Ectodermal cell (in vitro differentiated cells): ENCODE measurements around the gene TAS2R19. TPM values are rescaled to one million over a fixed set of nuclear protein-coding genes. Genes with fewer than 3 reads are reported as not detected.
"Not testable (repeated sequence)": the region's sequence is repeated elsewhere in the genome, so short reads cannot be mapped to it uniquely, and the experiment has no call there.

Experiments
- H3K27ac ChIP-seq: 2 replicates; pipeline ENCODE4 v1.7.0; 2013; ENCODE audit warnings: mild to moderate bottlenecking, low read depth, low read length; ENCODE audit not compliant: insufficient read depth, poor library complexity, severe bottlenecking
- H3K27me3 ChIP-seq: 2 replicates; pipeline ENCODE4 v1.7.0; 2013; ENCODE audit warnings: mild to moderate bottlenecking, low read length; ENCODE audit not compliant: insufficient read depth, control insufficient read depth, poor library complexity, severe bottlenecking
- H3K36me3 ChIP-seq: one replicate; pipeline ENCODE4 v1.7.0; 2013; ENCODE audit warnings: low read length; ENCODE audit not compliant: control insufficient read depth, insufficient read depth
- H3K4me1 ChIP-seq: one replicate; pipeline ENCODE4 v1.7.0; 2013; ENCODE audit warnings: low read length; ENCODE audit not compliant: control insufficient read depth, insufficient read depth
- H3K4me3 ChIP-seq: 2 replicates; pipeline ENCODE4 v1.7.0; 2013; ENCODE audit warnings: low read depth, low read length, control low read depth; ENCODE audit not compliant: insufficient read depth
- H3K9me3 ChIP-seq: 2 replicates; pipeline ENCODE4 v1.7.0; 2013; ENCODE audit warnings: mild to moderate bottlenecking, low read length, moderate library complexity; ENCODE audit not compliant: control insufficient read depth
- WGBS, 2 experiments: methylation state at CpG; one replicate each; pipeline ENCODE4 v1.1.7; 2013; ENCODE audit warnings: missing lambda C conversion rate in 2 of 2; 5-methylcytosine and 5-hydroxymethylcytosine counted together
- polyA plus RNA-seq, 4 experiments: library from polyadenylated mRNA; stranded (reverse); fragments of 50-300 nt; gene quantifications; one replicate each; pipeline ENCODE4 v1.2.3, GENCODE V29; 2013

Gene TAS2R19, protein sequence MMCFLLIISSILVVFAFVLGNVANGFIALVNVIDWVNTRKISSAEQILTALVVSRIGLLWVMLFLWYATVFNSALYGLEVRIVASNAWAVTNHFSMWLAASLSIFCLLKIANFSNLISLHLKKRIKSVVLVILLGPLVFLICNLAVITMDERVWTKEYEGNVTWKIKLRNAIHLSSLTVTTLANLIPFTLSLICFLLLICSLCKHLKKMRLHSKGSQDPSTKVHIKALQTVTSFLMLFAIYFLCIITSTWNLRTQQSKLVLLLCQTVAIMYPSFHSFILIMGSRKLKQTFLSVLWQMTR
- polyA plus RNA-seq (2013, experiment 1 of 4): 0.70 TPM
- polyA plus RNA-seq (2013, experiment 2 of 4): 1.7 TPM
- 0.27 TPM for polyA plus RNA-seq (2013, experiment 3 of 4)
- 0.85 TPM for polyA plus RNA-seq (2013, experiment 4 of 4)

DNA sequence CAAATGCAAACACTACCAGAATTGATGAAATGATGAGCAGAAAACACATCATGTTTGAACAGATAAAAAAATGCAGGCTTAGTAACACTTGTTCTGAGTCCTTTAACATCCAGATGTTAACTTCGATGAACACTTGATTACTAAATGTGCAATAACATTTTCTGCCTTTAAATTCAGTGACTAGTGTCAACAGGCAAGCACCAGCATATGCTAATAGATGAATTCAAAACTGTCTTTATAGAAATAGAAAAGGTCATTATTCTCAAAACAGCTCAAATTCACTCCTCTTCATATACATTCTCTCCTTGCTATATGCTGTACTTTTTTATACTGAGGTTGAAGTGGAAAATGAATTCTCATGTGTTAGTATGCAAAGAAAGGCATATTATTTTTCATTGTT lies at the start of gene TAS2R19:
TSS of gene TAS2R19 (minus strand) at position 101 of the 400 bp plus-strand sequence. CDS start at position 52, 49 bp downstream.
- 100% methylated on average over 1 of the region's 1 CpG for WGBS, 2 experiments
- H3K9me3 ChIP-seq: no peaks in the 10 kb centered on the region
- no peak within 1 kb of the TSS for H3K4me3 ChIP-seq
- H3K4me1 ChIP-seq: no peaks in the 10 kb centered on the region
- H3K27ac ChIP-seq: no peak within 1 kb of the TSS
- H3K27me3 ChIP-seq: no peaks in the 10 kb centered on the region
- no peaks in the 10 kb centered on the region for H3K36me3 ChIP-seq

DNA sequence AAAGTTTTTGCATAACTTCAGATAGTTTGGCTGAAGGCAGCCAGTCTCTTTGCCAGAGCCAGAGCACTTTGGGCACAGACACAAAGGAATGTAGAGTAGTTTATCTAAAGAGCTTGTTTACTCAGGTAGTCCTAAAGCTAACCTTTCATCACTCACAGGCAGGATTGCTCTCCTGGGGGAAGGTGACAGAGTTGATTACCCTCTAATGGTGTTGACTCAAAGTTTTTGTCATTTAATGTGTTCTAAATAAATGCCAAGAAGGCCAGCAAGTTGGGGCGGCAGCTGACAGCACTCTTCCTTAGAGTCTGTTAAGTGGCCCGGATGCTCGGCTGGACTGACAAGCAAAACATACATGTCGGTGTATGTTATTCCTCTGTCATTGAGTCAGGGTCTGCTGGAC lies 49.0 kb upstream of the TAS2R19 start:
- WGBS, 2 experiments: 45 to 50% methylated on average over 4 of the region's 4 CpGs

DNA sequence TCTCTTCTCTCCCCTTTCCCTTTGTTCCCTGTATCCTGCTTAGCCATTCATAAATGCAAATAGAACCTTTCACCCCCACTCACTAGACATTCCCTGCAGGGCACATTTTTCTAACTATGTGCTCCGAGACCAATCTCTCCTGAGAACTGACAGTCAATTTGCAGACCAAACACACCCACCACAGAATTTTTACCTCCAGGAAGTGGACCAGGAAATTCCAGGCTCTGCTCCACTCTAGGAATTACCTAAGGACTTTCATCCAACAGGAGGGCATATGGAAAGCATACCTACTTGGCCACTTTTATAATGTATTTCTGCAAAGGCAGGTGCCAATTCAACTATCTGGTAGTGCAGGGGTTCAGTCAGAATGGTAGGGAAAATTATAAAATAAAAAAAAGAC lies 48.6 kb upstream of the TAS2R19 start:
- WGBS, 2 experiments: 0% methylated on average over 1 of the region's 1 CpG
- H3K27me3 ChIP-seq: no peaks in the 10 kb centered on the region

More for the DNA sequence above, 49.0 kb upstream of the TAS2R19 start:
- Histone ChIP-seq H3K36me3 (no peaks in the 10 kb centered on the region), H3K27me3 (no peaks in the 10 kb centered on the region), H3K9me3 (no peaks in the 10 kb centered on the region), H3K27ac (no peak overlapping the region), H3K4me1 (no peaks in the 10 kb centered on the region), H3K4me3 (no peak overlapping the region)

DNA sequence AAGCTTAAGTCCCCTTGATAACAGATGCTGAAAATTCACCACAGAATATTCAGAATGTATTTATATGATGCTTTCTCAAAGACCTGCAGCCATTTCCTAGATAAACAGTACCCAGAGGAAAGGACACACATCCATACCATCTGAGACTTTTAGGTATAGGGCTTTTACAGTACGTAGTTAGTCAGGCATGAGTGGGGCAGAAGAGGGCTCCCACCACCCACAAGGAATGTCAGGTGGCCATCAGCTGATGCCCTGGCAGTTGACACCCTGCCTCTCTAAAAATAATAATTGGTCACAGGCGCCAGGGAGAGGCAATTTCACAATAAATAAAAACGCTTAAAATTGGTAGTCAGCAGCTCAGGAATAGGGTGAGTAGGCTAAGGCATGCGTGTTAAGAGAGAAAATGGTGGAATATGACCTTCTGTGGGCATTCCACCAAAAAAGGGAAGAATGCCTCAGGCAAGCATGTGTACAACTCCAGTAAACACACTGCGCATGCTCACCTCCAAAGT lies 47.5 kb upstream of the TAS2R19 start:
- WGBS, 2 experiments: 75% methylated on average over 4 to 5 of the region's 5 CpGs

More for the DNA sequence above, 48.6 kb upstream of the TAS2R19 start:
- Histone ChIP-seq H3K4me1 (no peaks in the 10 kb centered on the region), H3K9me3 (no peaks in the 10 kb centered on the region), H3K4me3 (no peak overlapping the region), H3K36me3 (no peaks in the 10 kb centered on the region), H3K27ac (no peak overlapping the region)

DNA sequence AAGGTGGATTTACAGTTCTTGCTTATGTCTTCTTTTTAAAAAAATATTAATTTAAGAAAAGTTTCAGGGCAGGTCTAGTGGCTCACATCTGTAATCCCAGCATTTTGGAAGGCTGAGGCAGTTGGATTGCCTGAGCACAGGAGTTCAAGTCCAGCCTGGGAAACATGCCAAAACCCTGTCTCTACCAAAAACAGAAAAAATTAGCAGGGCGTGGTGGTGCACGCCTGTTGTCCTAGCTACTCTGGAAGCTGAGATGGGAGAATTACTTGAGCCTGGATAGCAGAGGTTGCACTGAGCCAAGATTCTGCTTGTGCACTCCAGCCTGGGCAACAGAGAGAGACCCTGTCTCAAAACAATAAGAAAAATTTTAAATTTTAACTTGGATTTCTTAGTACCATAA lies 45.1 kb upstream of the TAS2R19 start:
- Histone ChIP-seq H3K4me1 (no peaks in the 10 kb centered on the region), H3K27ac (no peak overlapping the region), H3K9me3 (no peaks in the 10 kb centered on the region), H3K4me3 (no peak overlapping the region), H3K36me3 (no peaks in the 10 kb centered on the region), H3K27me3 (no peaks in the 10 kb centered on the region)
- 50 to 54% methylated on average over 2 of the region's 2 CpGs for WGBS, 2 experiments

More for the DNA sequence above, 47.5 kb upstream of the TAS2R19 start:
- no peak overlapping the region for H3K27ac ChIP-seq
- H3K9me3 ChIP-seq: no peaks in the 10 kb centered on the region
- H3K4me1 ChIP-seq: no peaks in the 10 kb centered on the region
- no peak overlapping the region for H3K4me3 ChIP-seq
- H3K36me3 ChIP-seq: no peaks in the 10 kb centered on the region
- no peaks in the 10 kb centered on the region for H3K27me3 ChIP-seq

DNA sequence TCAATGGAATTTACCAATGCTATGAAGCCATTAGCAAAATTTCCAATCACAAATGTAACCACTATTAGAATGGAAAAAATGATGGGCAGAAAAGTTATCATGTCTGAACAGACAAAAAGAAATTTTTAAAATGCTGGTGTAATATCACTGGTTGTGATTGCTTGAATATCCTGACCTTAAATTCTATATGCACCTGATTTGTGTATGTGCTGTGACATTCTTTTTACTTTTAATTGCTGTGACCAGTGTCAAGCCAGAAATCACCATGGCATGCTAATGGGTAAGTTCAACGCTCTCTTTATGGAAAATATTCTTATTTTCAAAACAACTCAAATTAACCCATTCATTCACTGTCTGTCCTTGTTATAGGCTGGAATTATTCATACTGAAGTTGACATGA lies 39.8 kb upstream of the TAS2R19 start, which contains the start of gene TAS2R46:
TSS of gene TAS2R46 (minus strand) at position 101 of the 400 bp plus-strand sequence. CDS start at position 101, 0 bp downstream.
- H3K27ac ChIP-seq, H3K36me3 ChIP-seq, H3K4me1 ChIP-seq, H3K9me3 ChIP-seq, H3K27me3 ChIP-seq, H3K4me3 ChIP-seq: not testable (repeated sequence)
- WGBS, 2 experiments: 100% methylated on average over 1 of the region's 1 CpG; no CpG with 5 or more reads in 1 of the 2 experiments

DNA sequence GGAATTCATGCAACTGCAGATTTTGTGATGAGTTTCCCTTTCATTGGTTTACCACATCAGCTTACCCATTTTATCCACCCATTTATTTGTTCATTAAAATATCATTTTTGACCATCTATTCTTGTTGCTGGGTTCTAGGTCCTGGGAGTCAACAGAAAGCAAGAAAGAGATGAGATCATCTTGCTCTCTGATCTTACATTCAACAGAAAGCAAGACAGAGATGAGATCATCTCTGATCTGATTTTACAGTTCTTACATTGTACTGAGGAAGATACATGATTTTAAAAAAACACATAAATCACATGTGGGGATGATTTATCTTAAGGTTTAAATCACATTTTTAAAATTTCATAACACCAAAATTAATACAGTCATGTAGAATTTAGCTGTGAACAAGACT lies 37.4 kb upstream of the TAS2R19 start:
- Histone ChIP-seq H3K4me3 (no peak overlapping the region), H3K36me3 (no peaks in the 10 kb centered on the region), H3K27ac (no peak overlapping the region), H3K4me1 (no peaks in the 10 kb centered on the region), H3K9me3 (no peaks in the 10 kb centered on the region), H3K27me3 (no peaks in the 10 kb centered on the region)

DNA sequence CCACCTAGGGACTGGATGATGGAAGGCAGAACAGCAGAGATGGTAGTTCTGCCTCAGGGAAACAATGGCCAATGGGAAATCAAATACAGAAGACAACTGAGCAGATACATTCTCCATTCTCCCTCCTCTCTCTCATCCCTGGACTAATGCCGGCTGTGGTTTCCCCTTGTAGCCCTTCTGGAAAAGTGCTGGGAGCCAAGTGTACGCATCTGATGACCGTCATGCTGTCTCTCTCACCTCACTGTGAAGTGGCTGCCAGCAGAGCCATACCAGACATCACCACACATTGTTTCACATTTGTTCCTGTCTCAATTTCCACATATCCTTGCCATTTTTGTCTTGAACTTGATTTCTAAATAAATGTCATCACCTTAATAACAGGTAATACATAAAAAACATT lies 36.6 kb upstream of the TAS2R19 start:
- Histone ChIP-seq H3K36me3 (no peaks in the 10 kb centered on the region), H3K4me3 (no peak overlapping the region), H3K27ac (no peak overlapping the region), H3K9me3 (no peaks in the 10 kb centered on the region), H3K4me1 (no peaks in the 10 kb centered on the region), H3K27me3 (no peaks in the 10 kb centered on the region)
- 96 to 98% methylated on average over 3 of the region's 3 CpGs for WGBS, 2 experiments

DNA sequence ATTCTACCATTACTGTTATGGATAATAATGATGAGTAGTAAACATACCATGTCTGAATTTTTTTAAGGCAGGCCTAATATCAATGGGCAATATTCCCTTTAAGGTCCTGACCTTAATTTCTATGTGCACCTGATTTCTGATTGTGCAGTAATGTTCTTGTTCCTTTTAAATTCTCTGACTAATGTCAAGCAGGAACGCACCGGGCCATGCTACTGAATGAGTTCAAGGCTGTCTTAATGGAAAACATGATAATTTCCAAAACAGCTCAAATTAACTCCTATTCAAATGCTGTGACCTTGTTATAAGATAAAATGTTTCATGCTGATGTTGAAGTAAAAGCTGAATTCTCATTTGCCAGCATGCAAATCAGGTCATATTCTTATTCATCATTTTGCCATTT lies 32.9 kb upstream of the TAS2R19 start:
- WGBS, 2 experiments: 91 to 100% methylated on average over 2 of the region's 2 CpGs
- no peaks in the 10 kb centered on the region for H3K4me1 ChIP-seq
- H3K27ac ChIP-seq: no peak overlapping the region
- H3K36me3 ChIP-seq: no peaks in the 10 kb centered on the region
- H3K27me3 ChIP-seq: no peaks in the 10 kb centered on the region
- no peak overlapping the region for H3K4me3 ChIP-seq
- no peaks in the 10 kb centered on the region for H3K9me3 ChIP-seq

DNA sequence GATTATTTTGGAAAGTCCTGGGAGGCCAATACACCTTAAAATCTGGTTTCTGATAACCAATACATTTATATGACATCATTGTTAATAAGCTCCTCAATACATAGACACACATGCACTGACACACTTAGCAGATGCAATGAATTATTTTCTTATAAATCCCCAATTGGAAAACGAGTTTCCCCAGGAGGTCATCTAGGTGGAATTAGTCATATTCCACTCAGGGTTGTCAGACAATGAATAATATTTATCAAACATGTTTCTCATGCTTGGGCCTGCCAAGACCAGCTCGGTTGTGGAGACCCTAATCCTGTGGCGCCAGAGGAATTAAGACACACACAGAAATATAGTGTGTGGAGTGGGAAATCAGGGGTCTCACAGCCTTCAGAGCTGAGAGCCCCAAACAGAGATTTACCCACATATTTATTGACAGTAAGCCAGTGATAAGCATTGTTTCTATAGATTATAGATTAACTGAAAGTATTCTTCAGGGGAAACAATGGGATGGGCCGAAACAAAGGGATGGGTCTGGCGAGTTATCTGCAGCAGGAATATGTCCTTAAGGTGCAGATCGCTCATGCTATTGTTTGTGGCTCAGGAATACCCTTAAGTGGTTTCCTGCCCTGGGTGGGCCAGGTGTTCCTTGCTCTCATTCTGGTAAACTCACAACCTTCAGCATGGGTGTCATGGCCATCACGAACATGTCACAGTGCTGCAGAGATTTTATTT lies 27.5 kb upstream of the TAS2R19 start:
- 93 to 95% methylated on average over 7 of the region's 7 CpGs for WGBS, 2 experiments
- not testable (repeated sequence) for H3K27me3 ChIP-seq, H3K36me3 ChIP-seq, H3K4me3 ChIP-seq, H3K4me1 ChIP-seq, H3K27ac ChIP-seq, H3K9me3 ChIP-seq
